HG03196 (cell line): ENCODE measurements around the gene MOK.
"Not testable (repeated sequence)": the region's sequence is repeated elsewhere in the genome, so short reads cannot be mapped to it uniquely, and the experiment has no call there.

ENCODE experiments used
- ATAC-seq: cut with Tn5 transposase; IDR thresholded peaks from one replicate; pipeline ENCODE4 v1.9.1; 2021; ENCODE audit not compliant: unreplicated experiment

MOK gene

DNA sequence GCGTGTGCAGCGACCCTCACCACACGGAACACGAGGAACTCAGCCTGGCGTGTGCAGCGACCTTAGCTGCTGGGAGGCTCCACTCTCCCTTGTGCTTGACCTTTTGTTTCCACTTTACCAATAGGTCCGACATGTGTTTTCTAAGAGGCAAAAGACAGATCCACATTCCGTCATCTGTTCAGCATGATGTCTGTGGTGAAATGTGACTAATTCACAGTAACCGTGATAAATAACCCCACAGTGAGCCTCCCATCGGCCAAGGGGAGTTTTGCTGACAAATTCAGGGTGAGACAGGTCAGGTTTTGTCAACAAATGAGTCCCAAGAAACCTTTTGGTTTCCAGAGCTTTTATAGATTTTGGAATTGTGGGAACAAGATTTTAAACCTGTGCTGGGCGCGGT, 55.9 kb downstream of the MOK start:
- no peak for ATAC-seq

DNA sequence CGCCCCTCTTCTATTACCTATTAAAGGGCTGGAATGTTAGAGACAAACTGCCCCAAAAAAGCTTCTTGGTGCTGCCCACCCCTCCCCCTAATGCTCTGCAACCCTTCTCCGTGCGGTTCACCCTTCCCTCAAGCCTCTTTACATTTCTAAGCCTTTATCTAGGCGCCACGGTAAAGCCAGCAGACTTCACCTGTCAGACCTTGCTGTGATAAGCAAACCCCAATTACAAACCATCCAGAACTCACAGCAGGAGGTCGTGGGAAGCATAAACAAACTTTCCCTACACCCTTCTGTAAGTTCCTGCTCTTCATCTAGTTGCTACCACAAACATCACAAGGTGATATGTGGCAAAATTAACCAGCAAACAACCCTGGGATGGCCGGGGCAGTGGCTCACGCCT, 56.8 kb downstream of the MOK start:
- no peak for ATAC-seq

DNA sequence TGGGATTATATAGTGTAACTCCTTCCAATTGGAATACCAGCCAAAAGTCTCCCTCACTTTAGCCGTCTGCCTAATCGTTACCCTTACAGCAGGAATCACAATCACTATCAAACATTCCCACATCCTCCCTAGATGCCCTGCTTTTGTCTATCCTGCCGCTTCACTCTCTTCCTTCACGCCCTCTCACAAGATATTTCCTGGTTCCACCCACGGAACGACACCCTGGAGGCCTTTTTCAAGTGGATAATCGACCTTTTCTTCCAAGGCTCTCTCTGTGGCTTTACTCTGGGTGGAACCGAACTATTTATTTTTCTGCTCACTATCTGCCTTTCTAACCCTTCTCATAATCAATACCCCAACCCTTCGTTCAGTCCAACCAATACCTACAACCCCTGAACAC, 58.9 kb downstream of the MOK start:
- no peak for ATAC-seq

DNA sequence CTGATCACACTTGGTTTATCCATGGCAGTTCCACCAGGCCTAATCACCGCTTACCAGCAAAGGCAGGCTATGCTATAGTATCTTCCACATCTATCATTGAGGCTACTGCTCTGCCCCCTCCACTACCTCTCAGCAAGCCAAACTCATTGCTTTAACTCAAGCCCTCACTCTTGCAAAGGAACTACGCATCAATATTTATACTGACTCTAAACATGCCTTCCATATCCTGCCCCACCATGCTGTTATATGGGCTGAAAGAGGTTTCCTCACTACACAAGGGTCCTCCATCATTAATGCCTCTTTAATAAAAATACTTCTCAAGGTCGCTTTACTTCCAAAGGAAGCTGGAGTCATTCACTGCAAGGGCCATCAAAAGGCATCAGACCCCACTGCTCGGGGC, 61.2 kb downstream of the MOK start:
- ATAC-seq, result not testable (repeated sequence)

DNA sequence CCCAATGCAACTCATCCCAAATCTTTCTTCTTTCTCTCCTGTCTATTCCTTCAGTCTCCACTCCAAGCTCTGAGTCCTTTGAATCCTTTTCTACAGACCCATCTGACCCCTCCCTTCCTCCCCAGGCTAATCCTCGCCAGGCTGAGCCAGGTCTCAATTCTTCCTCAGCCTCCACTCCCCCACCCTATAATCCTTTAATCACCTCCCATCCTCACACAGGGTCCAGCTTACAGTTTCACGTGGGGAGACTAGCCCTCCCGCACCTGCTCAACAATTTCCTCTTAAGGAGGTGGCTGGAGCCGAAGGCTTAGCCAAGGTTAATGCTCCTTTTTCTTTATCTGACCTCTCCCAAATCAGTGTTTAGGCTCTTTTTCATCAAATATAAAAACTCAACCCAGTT, 63.8 kb downstream of the MOK start:
- no peak for ATAC-seq

DNA sequence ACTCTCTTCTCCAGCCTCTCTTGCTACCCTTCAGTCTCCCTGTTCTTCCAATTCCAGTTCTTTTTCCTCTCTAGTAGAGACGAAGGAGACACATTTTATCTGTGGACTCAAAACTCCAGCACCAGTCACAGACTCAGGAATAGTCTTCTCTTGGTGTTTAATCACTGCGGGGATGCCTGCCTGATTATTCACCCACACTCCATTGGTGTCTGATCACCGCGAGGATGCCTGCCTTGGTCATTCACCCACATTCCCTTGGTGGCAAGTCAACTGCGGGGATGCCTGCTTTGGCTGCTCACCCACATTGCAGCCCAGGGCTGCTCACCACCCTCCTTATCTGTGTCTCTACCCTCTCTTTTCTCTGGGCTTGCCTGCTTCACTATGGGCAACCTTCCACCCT, 64.5 kb downstream of the MOK start:
- ATAC-seq, result not testable (repeated sequence)

DNA sequence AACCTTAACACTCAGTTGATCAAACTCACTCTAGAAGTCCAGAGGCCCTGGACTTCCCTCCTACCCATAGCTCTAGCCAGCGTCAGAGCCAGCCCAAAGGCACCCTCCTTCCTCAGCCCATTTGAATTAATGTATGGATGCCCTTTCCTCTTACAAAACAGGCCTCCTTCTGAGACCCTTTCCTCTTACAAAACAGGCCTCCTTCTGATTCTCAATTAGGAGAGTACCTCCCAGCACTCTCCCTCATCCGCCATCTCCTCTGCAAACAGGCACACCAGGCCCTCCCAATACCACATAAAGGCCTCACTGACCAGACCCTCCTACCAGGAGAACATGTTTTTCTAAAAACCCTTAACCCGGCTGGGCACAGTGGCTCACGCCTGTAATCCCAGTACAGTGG, 65.7 kb downstream of the MOK start:
- ATAC-seq, result no peak

DNA sequence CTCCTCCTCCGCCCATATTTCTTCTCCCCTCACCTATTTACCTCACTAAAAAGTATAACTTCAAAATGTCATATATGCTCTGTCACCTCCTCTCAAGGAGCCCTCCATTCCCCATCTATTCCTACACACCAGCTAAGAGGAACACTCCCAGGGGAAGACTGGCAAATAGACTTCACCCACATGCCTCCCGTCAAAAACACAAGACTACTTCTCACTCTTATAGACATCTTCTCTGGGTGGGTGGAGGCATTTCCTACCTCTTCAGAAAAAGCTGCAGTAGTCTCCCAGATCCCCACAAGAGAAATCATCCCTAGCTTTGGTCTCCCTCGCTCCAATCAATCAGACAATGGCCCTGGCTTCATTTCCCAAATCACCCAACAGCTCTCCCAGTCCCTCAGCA, 66.2 kb downstream of the MOK start:
- no peak for ATAC-seq

DNA sequence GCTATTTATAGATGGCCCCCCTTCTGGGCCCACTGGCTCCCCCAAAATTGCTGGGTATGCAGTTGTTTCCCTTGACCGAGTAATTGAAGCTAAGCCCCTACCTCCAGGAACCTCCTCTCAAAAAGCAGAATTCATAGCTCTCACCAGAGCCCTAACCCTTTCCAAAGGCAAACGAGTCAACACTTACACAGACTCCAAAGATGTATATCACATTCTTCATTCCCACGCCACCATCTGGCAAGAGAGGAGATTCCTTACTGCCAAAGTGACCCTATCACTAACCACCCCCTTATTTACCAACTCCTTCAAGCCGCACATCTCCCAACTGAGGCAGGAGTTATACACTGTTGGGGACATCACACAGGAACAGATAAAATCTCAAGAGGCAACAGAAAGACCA, 66.8 kb downstream of the MOK start:
- ATAC-seq, result no peak

DNA sequence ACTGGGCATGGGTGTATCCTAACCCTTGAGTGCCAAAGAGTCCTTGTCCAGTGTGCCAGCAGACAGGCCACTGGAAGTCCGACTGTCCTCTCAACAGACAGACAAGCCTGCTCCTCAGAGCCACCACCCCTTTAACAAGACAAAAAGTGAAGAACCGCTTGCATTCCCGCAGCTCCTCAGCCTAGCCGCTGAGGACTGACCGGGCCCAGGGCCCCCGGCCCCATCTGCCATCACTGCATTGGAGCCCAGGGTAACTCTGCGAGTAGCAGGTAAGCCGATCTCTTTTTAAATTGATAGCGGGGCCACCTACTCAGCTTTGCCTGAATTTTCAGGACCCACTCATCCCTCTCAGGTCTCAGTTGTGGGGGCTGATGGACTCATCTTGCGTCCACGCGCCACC, 68.9 kb downstream of the MOK start:
- no peak for ATAC-seq

DNA sequence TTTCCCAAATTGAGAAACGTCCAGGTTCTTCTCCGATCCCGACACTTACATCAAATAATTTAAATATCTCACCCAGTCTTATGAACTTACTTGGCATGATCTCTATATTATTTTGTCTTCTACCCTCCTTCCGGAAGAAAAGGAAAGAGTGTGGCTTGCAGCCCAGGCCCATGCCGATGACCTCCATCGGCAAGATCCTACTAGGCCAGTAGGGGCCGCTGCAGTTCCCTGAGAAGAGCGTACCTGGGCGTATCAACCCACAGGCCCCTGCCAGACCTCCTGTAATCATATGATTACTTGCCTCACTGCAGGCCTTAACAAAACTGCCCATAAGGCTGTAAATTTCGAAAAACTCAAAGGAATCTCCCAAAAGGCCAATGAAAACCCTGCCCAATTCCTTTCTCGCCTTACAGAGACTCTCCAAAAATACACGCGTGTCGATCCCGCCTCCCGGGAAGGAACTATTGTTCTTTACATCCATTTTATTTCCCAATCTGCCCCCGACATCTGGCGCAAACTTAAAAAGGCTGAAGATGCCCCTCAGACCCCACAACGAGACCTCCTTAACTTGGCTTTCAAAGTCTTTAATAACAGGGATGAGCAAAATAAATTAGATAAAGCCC, 69.6 kb downstream of the MOK start:
- ATAC-seq, result peak; percentile 66

DNA sequence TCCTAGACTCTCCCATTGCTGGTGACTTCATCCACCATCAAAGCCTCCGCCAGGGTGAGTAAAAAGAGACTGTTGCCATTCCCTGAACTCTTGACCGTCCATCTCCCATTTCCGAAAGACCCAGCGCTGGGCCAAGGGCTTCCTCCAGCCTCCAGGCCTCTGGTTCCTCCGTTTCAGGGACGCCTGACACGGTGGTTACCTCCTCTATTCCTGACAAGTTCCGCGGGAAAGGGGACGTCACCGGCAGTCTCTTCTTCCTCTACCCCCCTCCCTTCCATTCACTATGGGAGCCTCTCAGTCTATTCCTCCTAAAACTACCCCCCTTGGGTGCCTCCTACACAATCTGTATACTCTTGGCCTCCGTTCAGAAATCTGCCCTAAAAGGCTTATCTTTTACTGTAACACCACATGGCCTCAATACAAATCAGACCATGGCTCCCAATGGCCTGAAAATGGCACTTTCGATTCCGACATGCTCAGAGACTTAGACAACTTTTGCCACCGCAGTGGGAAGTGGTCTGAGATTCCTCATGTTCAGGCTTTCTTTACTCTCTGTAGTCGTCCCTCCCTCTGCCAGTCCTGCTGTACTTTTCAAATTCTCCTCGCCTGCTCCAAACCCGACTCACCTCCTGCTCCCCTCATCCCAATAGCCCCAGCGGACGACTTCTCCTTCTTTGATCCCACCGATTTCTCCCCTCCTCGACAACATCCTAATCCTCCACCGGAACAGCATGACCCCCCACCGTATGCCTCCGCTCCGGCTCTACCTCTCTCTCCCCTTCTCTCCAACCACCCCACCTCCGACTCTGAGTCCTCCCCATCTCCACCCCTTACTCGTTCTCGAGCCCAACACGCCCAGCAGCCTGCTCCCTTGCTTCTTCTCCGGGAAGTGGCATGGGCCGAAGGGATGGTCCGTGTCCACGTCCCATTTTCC, 70.4 kb downstream of the MOK start:
- ATAC-seq, result no peak

DNA sequence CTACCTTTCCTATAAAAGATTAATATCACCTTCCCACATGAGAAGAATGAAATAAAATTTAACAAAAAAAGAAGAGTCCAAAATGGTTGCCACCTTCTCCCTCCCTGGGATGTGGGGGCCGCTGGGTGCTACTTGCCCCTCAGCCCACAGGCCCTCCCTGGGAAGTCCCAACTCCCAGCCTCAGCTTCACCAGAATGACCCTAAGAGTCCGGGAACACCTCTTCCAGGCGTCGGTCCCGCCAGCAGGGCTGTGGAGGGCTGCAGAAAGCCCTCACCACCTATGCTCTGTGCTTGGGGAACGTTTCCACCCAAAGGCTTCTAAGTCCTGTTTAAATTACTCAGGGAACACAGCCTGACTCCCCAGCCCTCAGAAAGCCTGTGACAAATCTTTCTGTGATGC, 71.9 kb downstream of the MOK start:
- no peak for ATAC-seq

DNA sequence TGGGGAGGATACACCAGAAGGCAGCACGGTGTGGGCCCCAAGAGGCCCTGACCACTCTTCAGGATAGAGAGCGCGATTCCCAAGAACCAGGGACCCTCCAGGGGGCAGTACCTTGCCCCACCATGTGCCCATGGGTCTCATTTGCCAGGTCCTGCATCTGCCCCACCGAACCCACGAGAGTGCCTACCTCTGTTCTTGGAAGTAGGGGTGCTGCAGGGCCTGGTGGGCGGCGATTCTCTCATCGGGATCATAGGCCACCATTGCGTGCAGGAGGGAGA, 72.7 kb downstream of the MOK start:
- ATAC-seq, result no peak

DNA sequence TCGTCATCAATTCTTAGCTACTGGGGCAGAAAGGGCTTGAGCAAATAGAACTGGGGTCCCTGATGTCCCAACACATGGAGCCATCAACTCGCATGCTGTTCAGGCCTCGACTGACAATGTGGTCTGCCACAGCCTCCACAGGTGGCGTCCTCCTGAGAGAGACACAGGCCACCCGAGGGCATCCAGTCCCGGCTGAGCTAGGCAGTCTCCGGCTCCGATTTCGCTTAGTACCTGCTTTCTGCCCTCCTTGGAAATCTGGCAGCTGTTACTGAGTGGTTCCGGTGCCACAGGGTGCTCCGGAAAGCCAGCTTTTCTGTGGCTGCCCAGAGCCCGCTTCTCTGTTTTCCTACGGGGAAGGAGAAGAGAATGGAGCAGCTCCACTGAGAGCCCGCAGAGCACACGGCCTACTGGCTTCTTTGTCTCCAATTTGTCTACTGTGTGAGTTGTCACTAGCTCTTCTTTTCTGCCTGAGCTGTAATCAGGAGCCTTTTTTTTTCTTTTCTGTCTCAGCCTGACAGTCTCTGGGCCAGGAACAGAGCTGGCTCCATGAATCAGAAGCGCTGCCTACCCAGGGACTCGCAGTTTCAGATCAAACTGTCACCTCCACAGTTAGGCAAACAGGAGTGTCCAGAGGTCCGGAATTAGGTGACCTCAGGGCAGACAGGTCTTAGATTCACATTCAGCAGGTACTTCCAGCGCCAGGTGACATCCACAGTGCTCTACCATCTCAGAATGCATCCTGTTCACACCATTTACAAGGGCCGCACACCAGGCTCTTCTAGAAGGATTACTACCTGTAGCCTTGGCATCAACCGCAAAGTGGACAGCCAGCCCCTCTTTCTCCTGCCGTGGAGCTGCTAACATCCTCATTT, 73.3 kb downstream of the MOK start:
- ATAC-seq, result no peak

DNA sequence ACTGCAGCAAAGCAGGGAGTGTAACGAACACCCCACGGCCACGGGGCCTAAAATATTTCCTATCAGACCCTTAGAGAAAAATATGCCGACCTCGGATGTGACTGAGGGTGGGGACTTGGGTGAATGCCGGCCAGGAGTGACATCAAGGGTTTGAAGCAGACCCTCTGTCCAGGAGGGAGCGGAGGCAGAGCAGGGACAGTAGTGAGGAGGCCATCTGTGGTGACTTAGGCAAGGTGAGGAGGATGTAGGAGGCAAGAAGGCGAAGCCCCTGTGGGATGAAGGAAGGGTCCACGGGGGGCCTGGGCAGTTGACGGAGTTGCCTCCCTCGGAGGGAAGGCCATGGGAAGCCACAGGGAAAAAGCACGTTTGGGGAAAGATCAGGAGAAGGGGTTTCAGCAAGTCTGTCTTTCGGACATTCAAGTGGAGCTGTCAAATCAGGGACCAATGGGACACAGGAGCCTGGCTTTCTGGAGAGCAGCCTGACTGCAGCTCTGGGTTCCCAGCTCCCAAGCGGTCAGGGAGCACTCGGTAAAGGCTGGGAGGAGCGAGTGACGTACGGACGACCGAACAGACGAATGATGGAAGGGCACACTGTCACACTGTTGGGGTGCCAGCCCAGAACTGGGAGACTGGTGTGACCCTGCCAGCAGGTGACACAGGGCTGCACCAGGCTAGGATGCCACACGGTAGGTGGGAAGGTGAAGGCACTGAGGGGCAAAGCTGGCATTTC, 74.3 kb downstream of the MOK start:
- ATAC-seq, result no peak

DNA sequence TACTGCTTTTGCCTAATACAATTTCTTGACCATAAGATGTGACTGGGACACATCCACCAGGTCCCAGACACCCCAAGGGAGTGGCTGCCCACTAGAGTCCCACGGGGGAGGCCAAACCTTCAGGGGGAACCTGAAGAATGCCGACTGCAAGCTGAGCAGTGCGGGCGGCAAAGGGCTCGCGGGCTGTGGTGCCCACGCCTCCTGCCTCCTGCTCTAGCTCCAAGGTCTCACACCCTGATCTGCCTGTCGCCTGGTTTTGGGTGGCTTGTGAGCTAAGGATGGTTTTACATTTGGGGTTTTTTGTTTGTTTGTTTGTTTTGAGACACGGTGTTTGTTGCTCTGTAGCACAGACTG, 75.2 kb downstream of the MOK start:
- no peak for ATAC-seq

DNA sequence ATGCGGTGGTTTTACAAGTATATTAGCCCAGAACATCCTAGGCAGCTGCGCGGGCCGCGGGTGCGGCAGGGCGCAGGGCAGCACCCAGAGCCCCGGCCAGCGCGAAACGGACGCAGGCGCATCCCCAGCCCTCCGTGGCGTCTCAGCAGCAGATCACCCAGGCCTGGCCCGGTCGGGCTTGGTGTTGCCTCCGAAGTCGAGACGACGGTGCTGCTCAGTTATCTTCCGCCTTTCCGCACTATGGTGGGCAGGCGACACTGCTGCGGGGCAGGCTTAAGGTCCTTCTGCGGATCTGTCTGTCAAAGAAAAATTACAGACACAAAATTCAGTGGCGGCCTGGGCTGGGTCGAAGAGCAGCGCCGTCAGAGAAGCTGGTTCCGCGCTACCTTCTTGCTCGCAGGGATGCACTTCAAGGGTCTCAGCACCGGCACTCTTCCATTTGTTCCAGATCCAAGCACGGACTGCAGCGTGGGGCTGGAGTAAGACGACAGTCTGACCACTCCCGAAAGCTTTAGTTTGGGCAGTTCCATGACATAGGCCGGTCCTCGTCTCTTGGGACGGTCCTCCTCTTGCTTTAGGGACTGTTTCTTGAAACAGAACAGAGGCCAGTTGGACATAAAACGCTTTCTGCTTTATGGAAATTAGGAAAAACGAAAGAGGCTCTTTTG, 75.8 kb downstream of the MOK start:
- ATAC-seq, result no peak

DNA sequence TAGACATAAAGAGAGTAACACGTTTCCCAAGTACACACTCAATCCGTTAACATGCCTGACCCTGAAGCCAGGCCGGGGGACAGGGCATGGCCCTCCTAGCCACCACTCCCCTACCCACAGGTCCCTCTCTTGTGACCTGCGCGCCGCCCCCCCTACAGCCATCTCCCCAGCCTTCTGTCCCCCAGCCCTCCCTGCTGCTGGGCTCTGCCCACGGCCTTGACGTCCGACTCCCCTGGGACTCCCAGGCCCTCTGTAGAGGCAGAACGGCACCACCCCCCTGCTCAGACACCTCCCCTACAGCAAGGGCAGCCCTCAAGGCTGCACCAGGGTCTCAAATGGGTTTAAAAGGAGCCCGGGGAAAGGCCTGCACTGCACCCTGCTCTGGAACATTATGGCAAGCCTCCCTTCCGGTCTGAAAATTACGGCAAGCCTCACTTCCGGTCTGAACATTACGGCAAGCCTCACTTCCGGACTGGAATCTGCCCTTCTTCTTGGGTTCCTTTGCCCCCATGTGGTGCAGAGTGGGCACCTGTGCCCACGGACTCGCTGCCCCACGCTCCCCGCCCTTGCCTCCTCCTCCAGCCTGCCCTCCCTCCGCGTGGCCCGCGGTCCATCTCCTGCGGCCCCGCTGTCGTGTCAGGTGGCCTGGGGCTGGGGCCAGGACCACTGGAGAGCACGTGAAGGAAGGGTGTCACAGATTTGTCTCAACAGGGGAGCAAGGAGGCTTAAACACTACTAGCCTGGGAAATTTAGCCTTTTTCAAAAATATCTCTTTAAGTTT, 77.6 kb downstream of the MOK start:
- no peak for ATAC-seq
